HG03469 (cell line): ENCODE measurements around the gene PIK3CD.

ENCODE experiments used
- ATAC-seq: cut with Tn5 transposase; IDR thresholded peaks from one replicate; pipeline ENCODE4 v1.9.1; 2021; ENCODE audit warnings: mild to moderate bottlenecking, moderate library complexity, moderate number of reproducible peaks; ENCODE audit not compliant: unreplicated experiment

The PIK3CD gene

GRCh38 chr1:9651565-9652378 lies at the start of gene PIK3CD:
Gene PIK3CD, plus strand, starts transcription at chr1:9651731. Its CDS starts 58,725 bp downstream, at chr1:9710456.
- ATAC-seq: no peak

GRCh38 chr1:9601942-9602793 lies 49.4 kb upstream of the PIK3CD start:
- ATAC-seq: no peak

- ATAC-seq: no peak
These were observed 48.8 kb upstream of the PIK3CD start for GRCh38 chr1:9602794-9603167.

- ATAC-seq: no peak
These were observed 48.2 kb upstream of the PIK3CD start for GRCh38 chr1:9603307-9603706.

GRCh38 chr1:9603766-9604753 lies 47.5 kb upstream of the PIK3CD start:
- ATAC-seq: no peak

- no peak for ATAC-seq
These were observed 46.7 kb upstream of the PIK3CD start for GRCh38 chr1:9604836-9605235.

GRCh38 chr1:9605946-9606455 lies 45.5 kb upstream of the PIK3CD start:
- no peak for ATAC-seq

- no peak for ATAC-seq
These were observed 45.1 kb upstream of the PIK3CD start for GRCh38 chr1:9606458-9606857.

- ATAC-seq: no peak
These were observed 44.6 kb upstream of the PIK3CD start for GRCh38 chr1:9606948-9607347.

GRCh38 chr1:9607352-9607751 lies 44.2 kb upstream of the PIK3CD start:
- no peak for ATAC-seq

GRCh38 chr1:9609998-9610397 lies 41.5 kb upstream of the PIK3CD start:
- ATAC-seq: no peak

- no peak for ATAC-seq
These were observed 41.0 kb upstream of the PIK3CD start for GRCh38 chr1:9610548-9610947.

- no peak for ATAC-seq
These were observed 39.8 kb upstream of the PIK3CD start for GRCh38 chr1:9611716-9612115.

- ATAC-seq: no peak
These were observed 39.2 kb upstream of the PIK3CD start for GRCh38 chr1:9612162-9612845.

GRCh38 chr1:9612871-9613624 lies 38.5 kb upstream of the PIK3CD start:
- ATAC-seq: no peak

- no peak for ATAC-seq
These were observed 37.8 kb upstream of the PIK3CD start for GRCh38 chr1:9613625-9614299.

- no peak for ATAC-seq
These were observed 36.0 kb upstream of the PIK3CD start for GRCh38 chr1:9615316-9616063.
